C4-2B (cell line): ENCODE measurements around the gene ANKH.

Source experiments
- ZFX ChIP-seq: fragments of 450-650 bp; IDR thresholded peaks from 2 replicates; pipeline ENCODE4 v1.6.1; 2017
- TF ChIP-seq, protein P1 (sequence below): fragments of 450-650 bp; conservative IDR thresholded peaks from 2 replicates; pipeline ENCODE4 v1.5.1; 2017; ENCODE audit warnings: mild to moderate bottlenecking

DNA sequence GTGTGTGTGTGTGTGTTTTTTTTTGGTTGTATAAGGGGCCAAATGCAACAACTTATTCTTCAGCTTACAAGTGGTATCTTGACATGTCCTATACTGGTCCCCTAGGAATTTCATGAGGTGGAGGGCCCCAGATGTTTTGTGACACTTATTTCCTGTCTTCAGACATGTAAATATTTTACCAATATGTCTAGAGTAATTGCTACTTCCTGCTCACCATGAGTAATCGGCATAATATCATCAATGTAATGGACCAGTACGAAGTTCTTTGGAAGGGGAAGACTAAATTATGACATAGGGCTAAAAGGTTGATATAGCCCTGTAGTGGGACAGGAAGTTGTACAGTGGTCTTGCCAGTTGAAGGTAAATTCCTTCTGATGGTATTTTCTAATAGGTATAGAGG is 210.7 kb downstream of the ANKH start:
- no peak for TF ChIP-seq ZFX
- TF ChIP-seq, protein P1, sequence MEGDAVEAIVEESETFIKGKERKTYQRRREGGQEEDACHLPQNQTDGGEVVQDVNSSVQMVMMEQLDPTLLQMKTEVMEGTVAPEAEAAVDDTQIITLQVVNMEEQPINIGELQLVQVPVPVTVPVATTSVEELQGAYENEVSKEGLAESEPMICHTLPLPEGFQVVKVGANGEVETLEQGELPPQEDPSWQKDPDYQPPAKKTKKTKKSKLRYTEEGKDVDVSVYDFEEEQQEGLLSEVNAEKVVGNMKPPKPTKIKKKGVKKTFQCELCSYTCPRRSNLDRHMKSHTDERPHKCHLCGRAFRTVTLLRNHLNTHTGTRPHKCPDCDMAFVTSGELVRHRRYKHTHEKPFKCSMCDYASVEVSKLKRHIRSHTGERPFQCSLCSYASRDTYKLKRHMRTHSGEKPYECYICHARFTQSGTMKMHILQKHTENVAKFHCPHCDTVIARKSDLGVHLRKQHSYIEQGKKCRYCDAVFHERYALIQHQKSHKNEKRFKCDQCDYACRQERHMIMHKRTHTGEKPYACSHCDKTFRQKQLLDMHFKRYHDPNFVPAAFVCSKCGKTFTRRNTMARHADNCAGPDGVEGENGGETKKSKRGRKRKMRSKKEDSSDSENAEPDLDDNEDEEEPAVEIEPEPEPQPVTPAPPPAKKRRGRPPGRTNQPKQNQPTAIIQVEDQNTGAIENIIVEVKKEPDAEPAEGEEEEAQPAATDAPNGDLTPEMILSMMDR: no peak
